ENCODE measurements around the gene ZC3H8. TPM values are rescaled to one million over a fixed set of nuclear protein-coding genes. Genes with fewer than 3 reads are reported as not detected.

Gene ZC3H8
- total and polyA plus RNA-seq, 3 donors from 2014 or later, result 10.6 to 26.5 (median 21.7) TPM

- Histone ChIP-seq H3K4me3 (no peak overlapping the region), H3K36me3 (ENCODE audit: low read depth, missing control alignments) (no peaks in the 10 kb centered on the region), H3K4me1 (no peaks in the 10 kb centered on the region), H3K9me3 (no peaks in the 10 kb centered on the region), H3K27me3 (no peaks in the 10 kb centered on the region), H3K27ac (no peak overlapping the region)
- 86 to 91% methylated on average over 11 to 14 of the region's 14 CpGs for WGBS, 2 donors
- DNase-seq, result no peak
- intact Hi-C loops (cut with DNase I; ENCODE audit: low total_unique reads), result no loop called here
- TF ChIP-seq CTCF (IDR thresholded peaks at IDR 0.05) (no peak), POLR2A (IDR thresholded peaks at IDR 0.05) (no peak)
Measured at GRCh38 chr2:112166806-112167499, 87.9 kb downstream of the ZC3H8 start.

- Histone ChIP-seq H3K9me3 (no peaks in the 10 kb centered on the region), H3K27me3 (no peaks in the 10 kb centered on the region), H3K36me3 (ENCODE audit: low read depth, missing control alignments) (no peaks in the 10 kb centered on the region), H3K27ac (no peak overlapping the region), H3K4me3 (no peak overlapping the region), H3K4me1 (no peaks in the 10 kb centered on the region)
- intact Hi-C loops (cut with DNase I; ENCODE audit: low total_unique reads), result no loop called here
- 84 to 93% methylated on average over 4 of the region's 4 CpGs for WGBS, 2 donors
- DNase-seq, result no peak
- TF ChIP-seq POLR2A (IDR thresholded peaks at IDR 0.05), result no peak
Measured at GRCh38 chr2:112165296-112165695, 89.5 kb downstream of the ZC3H8 start.

GRCh38 chr2:112164876-112165275 lies 90.0 kb downstream of the ZC3H8 start:
- H3K4me1 ChIP-seq, result no peaks in the 10 kb centered on the region
- no peaks in the 10 kb centered on the region for H3K36me3 ChIP-seq (ENCODE audit: low read depth, missing control alignments)
- no peak for TF ChIP-seq POLR2A (IDR thresholded peaks at IDR 0.05)
- no peak for TF ChIP-seq CTCF (IDR thresholded peaks at IDR 0.05)
- DNase-seq, result no peak
- no peak overlapping the region for H3K4me3 ChIP-seq
- no peaks in the 10 kb centered on the region for H3K9me3 ChIP-seq
- intact Hi-C loops (cut with DNase I; ENCODE audit: low total_unique reads), result no loop called here
- no peak overlapping the region for H3K27ac ChIP-seq
- 87 to 89% methylated on average over 11 of the region's 11 CpGs for WGBS, 2 donors
- H3K27me3 ChIP-seq, result no peaks in the 10 kb centered on the region

- 78 to 79% methylated on average over 9 of the region's 9 CpGs for WGBS, 2 donors
- TF ChIP-seq CTCF (IDR thresholded peaks at IDR 0.05), result no peak
- no peak for TF ChIP-seq POLR2A (IDR thresholded peaks at IDR 0.05)
- Histone ChIP-seq H3K4me1 (no peaks in the 10 kb centered on the region), H3K36me3 (ENCODE audit: low read depth, missing control alignments) (no peaks in the 10 kb centered on the region), H3K27ac (no peak overlapping the region), H3K27me3 (no peaks in the 10 kb centered on the region), H3K9me3 (no peaks in the 10 kb centered on the region), H3K4me3 (no peak overlapping the region)
- no peak for DNase-seq
- intact Hi-C loops (cut with DNase I; ENCODE audit: low total_unique reads), result no loop called here
Measured at GRCh38 chr2:112163541-112163981, 91.3 kb downstream of the ZC3H8 start.

GRCh38 chr2:112162956-112163355 lies 91.9 kb downstream of the ZC3H8 start:
- 86 to 90% methylated on average over 9 to 11 of the region's 11 CpGs for WGBS, 2 donors
- H3K27ac ChIP-seq, result no peak overlapping the region
- DNase-seq, result no peak
- H3K36me3 ChIP-seq (ENCODE audit: low read depth, missing control alignments), result no peaks in the 10 kb centered on the region
- H3K4me3 ChIP-seq, result no peak overlapping the region
- intact Hi-C loops (cut with DNase I; ENCODE audit: low total_unique reads), result no loop called here
- no peaks in the 10 kb centered on the region for H3K27me3 ChIP-seq
- H3K9me3 ChIP-seq, result no peaks in the 10 kb centered on the region
- no peaks in the 10 kb centered on the region for H3K4me1 ChIP-seq
- TF ChIP-seq CTCF (IDR thresholded peaks at IDR 0.05) (no peak), POLR2A (IDR thresholded peaks at IDR 0.05) (no peak)

All from testis (tissue), 3 donors.